Measurements from ENCODE around the gene SMCP.

Gene SMCP

DNA sequence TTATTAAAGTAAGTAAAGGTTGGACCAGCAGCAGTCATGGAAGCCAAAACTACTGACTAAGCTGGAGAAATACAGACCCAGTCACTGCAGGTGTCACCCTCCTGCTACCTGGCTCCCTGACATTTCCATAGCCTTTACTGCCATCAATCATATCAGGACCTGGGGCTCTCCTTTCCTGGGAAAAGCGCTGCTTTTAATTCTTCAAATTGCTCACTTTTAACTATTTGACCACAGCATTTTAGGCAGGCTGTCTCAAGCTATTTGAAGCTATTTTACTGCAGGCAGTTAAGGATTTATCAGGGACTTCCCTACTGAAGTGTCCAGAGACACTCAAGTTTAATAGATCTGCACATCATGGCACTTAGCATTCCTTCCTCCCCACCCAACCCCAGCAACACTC lies 34.3 kb downstream of the SMCP start:
- no peaks in the 10 kb centered on the region for H3K9me3 ChIP-seq (ENCODE audit: severe bottlenecking)
- TF ChIP-seq, protein P1, sequence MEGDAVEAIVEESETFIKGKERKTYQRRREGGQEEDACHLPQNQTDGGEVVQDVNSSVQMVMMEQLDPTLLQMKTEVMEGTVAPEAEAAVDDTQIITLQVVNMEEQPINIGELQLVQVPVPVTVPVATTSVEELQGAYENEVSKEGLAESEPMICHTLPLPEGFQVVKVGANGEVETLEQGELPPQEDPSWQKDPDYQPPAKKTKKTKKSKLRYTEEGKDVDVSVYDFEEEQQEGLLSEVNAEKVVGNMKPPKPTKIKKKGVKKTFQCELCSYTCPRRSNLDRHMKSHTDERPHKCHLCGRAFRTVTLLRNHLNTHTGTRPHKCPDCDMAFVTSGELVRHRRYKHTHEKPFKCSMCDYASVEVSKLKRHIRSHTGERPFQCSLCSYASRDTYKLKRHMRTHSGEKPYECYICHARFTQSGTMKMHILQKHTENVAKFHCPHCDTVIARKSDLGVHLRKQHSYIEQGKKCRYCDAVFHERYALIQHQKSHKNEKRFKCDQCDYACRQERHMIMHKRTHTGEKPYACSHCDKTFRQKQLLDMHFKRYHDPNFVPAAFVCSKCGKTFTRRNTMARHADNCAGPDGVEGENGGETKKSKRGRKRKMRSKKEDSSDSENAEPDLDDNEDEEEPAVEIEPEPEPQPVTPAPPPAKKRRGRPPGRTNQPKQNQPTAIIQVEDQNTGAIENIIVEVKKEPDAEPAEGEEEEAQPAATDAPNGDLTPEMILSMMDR (IDR thresholded peaks at IDR 0.05; ENCODE audit: poor library complexity, severe bottlenecking) = no peak
- no peak overlapping the region for H3K27ac ChIP-seq (ENCODE audit: poor library complexity, severe bottlenecking)
- DNase-seq (ENCODE audit: low spot score) (no peak), ATAC-seq (ENCODE audit: low read depth) (no peak)
- no peak overlapping the region for H3K4me3 ChIP-seq (ENCODE audit: severe bottlenecking)
- H3K36me3 ChIP-seq (ENCODE audit: low read depth) = no peaks in the 10 kb centered on the region
- H3K4me1 ChIP-seq (ENCODE audit: insufficient read depth, poor library complexity, severe bottlenecking) = peaks cover 9% of the 10 kb centered on the region
- H3K27me3 ChIP-seq (ENCODE audit: insufficient read depth, poor library complexity, severe bottlenecking) = no peaks in the 10 kb centered on the region

- no peak overlapping the region for H3K27ac ChIP-seq (ENCODE audit: poor library complexity, severe bottlenecking)
- TF ChIP-seq, protein P1 (IDR thresholded peaks at IDR 0.05; ENCODE audit: poor library complexity, severe bottlenecking) = no peak
- DNase-seq (ENCODE audit: low spot score) (no peak), ATAC-seq (ENCODE audit: low read depth) (no peak)
- H3K27me3 ChIP-seq (ENCODE audit: insufficient read depth, poor library complexity, severe bottlenecking) = no peaks in the 10 kb centered on the region
- H3K4me3 ChIP-seq (ENCODE audit: severe bottlenecking) = no peak overlapping the region
- H3K4me1 ChIP-seq (ENCODE audit: insufficient read depth, poor library complexity, severe bottlenecking) = peaks cover 5% of the 10 kb centered on the region
- no peaks in the 10 kb centered on the region for H3K9me3 ChIP-seq (ENCODE audit: severe bottlenecking)
- H3K36me3 ChIP-seq (ENCODE audit: low read depth) = no peaks in the 10 kb centered on the region
Measured at GRCh38 chr1:152912900-152913299, 34.8 kb downstream of the SMCP start.

DNA sequence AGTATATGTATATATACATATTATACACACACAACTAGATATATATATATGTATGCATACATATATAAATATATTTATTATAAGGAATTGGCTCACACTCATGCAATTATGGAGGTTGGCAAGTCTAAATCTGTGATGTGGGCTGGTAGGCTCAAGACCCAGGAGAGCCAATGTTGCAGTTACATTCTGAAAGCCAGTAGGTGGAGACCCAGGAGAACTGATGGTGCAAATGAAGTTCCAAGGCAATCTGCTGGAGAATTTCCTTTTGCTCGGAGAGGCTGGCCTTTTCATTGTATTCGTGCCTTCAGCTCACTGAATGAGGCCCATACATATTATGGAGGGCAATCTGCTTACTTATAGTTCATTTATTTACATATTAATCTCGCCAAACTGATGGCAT lies 39.7 kb downstream of the SMCP start:
- Histone ChIP-seq H3K27ac (ENCODE audit: poor library complexity, severe bottlenecking) (no peak overlapping the region), H3K4me3 (ENCODE audit: severe bottlenecking) (no peak overlapping the region), H3K27me3 (ENCODE audit: insufficient read depth, poor library complexity, severe bottlenecking) (no peaks in the 10 kb centered on the region), H3K9me3 (ENCODE audit: severe bottlenecking) (no peaks in the 10 kb centered on the region), H3K36me3 (ENCODE audit: low read depth) (no peaks in the 10 kb centered on the region), H3K4me1 (ENCODE audit: insufficient read depth, poor library complexity, severe bottlenecking) (no peaks in the 10 kb centered on the region)
- 0 out of 3 replicates have a peak, but pooled peaks have one; percentile 36 for ATAC-seq (ENCODE audit: low read depth)
- TF ChIP-seq, protein P1 (IDR thresholded peaks at IDR 0.05; ENCODE audit: poor library complexity, severe bottlenecking) = peak; percentile 61
- no peak for DNase-seq (ENCODE audit: low spot score)

DNA sequence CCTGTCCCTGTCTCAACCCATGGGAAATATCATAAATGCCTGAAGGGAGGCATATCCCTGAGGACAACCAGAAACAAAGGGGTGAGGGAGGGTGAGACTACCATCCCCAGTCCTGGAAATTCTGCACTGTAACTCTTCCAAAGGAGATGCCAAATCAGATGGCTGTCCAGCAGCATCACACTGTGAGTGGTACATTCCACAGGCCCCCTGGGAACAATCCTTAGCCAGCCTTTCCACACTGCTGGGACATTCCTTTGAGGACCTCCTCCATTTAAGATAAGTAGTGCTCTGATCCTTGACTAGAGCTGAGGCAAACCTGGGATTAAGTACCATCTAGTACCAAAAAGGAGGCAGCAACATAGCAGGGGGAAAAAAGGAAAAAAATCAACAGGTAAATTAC lies 40.9 kb downstream of the SMCP start:
- H3K9me3 ChIP-seq (ENCODE audit: severe bottlenecking) = no peaks in the 10 kb centered on the region
- DNase-seq (ENCODE audit: low spot score) (no peak), ATAC-seq (ENCODE audit: low read depth) (no peak)
- no peak overlapping the region for H3K4me3 ChIP-seq (ENCODE audit: severe bottlenecking)
- no peaks in the 10 kb centered on the region for H3K27me3 ChIP-seq (ENCODE audit: insufficient read depth, poor library complexity, severe bottlenecking)
- H3K4me1 ChIP-seq (ENCODE audit: insufficient read depth, poor library complexity, severe bottlenecking) = no peaks in the 10 kb centered on the region
- H3K27ac ChIP-seq (ENCODE audit: poor library complexity, severe bottlenecking) = no peak overlapping the region
- TF ChIP-seq, protein P1 (IDR thresholded peaks at IDR 0.05; ENCODE audit: poor library complexity, severe bottlenecking) = no peak
- H3K36me3 ChIP-seq (ENCODE audit: low read depth) = no peaks in the 10 kb centered on the region

DNA sequence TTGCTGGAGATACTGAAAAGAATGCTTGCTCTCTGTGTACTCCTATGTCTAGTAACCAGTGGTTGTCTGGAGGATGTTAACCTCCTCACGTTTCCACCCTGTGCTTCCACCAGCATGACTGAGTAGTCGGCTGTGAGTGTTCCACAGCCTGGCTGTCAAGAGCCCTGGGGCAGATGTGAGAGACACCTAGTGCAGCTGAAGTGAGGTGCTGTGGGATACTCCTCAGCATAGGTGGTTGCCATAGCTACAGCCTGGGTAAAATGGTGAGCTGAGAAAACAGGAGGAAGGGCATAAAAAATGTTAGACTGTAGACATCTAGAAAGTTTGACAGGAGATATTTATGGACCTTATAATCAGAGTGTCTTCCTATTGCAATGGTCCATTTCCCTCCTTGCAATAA lies 46.1 kb downstream of the SMCP start:
- no peaks in the 10 kb centered on the region for H3K9me3 ChIP-seq (ENCODE audit: severe bottlenecking)
- H3K27me3 ChIP-seq (ENCODE audit: insufficient read depth, poor library complexity, severe bottlenecking) = no peaks in the 10 kb centered on the region
- no peak overlapping the region for H3K27ac ChIP-seq (ENCODE audit: poor library complexity, severe bottlenecking)
- ATAC-seq (ENCODE audit: low read depth) (peak; percentile 65; the same call in 2 of the 3 replicates), DNase-seq (ENCODE audit: low spot score) (no peak)
- H3K36me3 ChIP-seq (ENCODE audit: low read depth) = no peaks in the 10 kb centered on the region
- H3K4me3 ChIP-seq (ENCODE audit: severe bottlenecking) = no peak overlapping the region
- peaks cover 3% of the 10 kb centered on the region for H3K4me1 ChIP-seq (ENCODE audit: insufficient read depth, poor library complexity, severe bottlenecking)
- TF ChIP-seq, protein P1 (IDR thresholded peaks at IDR 0.05; ENCODE audit: poor library complexity, severe bottlenecking) = no peak

All from RWPE2 (cell line).